Liver (tissue), 9 donors: ENCODE results near the gene UBR3. TPM values are rescaled to one million over a fixed set of nuclear protein-coding genes. Genes with fewer than 3 reads are reported as not detected.
A peak's percentile ranks its signal among the peaks of the same experiment; 100 is the strongest.

ENCODE experiments used
- DNase-seq: peaks from one replicate; pipeline ENCODE4 v3.0.0-alpha.2; 2017; ENCODE audit warnings: low spot score
- H3K27ac ChIP-seq, 2 donors: one replicate each; pipeline ENCODE4 v1.7.0; 2013; ENCODE audit warnings: inconsistent platforms in 2 of 2, low read length in 2 of 2, control low read depth in 1 of 2, low read depth in 1 of 2, mild to moderate bottlenecking in 1 of 2
- H3K27me3 ChIP-seq, 4 donors: one replicate each; pipeline versions ENCODE4 v1.6.1 to v1.7.0; 2013; ENCODE audit warnings: low read length in 3 of 4, inconsistent platforms in 1 of 4, mild to moderate bottlenecking in 1 of 4, moderate library complexity in 1 of 4; ENCODE audit not compliant: control insufficient read depth in 4 of 4, insufficient read depth in 4 of 4
- H3K36me3 ChIP-seq, 4 donors: one replicate each; pipeline versions ENCODE4 v1.6.1 to v1.7.0; 2013; ENCODE audit warnings: low read length in 3 of 4, mild to moderate bottlenecking in 3 of 4, low read depth in 1 of 4, moderate library complexity in 1 of 4; ENCODE audit not compliant: control insufficient read depth in 4 of 4, insufficient read depth in 3 of 4
- H3K4me1 ChIP-seq, 4 donors: one replicate each; pipeline versions ENCODE4 v1.6.1 to v1.7.0; 2013; ENCODE audit warnings: low read length in 3 of 4, mild to moderate bottlenecking in 3 of 4, moderate library complexity in 1 of 4; ENCODE audit not compliant: control insufficient read depth in 4 of 4, insufficient read depth in 4 of 4
- H3K4me3 ChIP-seq, 3 donors: one replicate each; pipeline versions ENCODE4 v1.6.1 to v1.7.0; 2013; ENCODE audit warnings: low read length in 3 of 3, control low read depth in 1 of 3, low read depth in 1 of 3, mild to moderate bottlenecking in 1 of 3
- H3K9ac ChIP-seq, 2 donors: one replicate each; pipeline ENCODE4 v1.7.0; 2013; ENCODE audit warnings: low read length in 2 of 2, mild to moderate bottlenecking in 2 of 2, moderate library complexity in 2 of 2, control low read depth in 1 of 2, low read depth in 1 of 2
- H3K9me3 ChIP-seq, 4 donors: one replicate each; pipeline versions ENCODE4 v1.6.1 to v1.7.0; 2013; ENCODE audit warnings: low read length in 3 of 4; ENCODE audit not compliant: control insufficient read depth in 4 of 4
- FOXA1 ChIP-seq: IDR thresholded peaks from 2 replicates; pipeline ENCODE4 v1.6.1; 2016; ENCODE audit warnings: antibody characterized with exemption
- FOXA2 ChIP-seq: IDR thresholded peaks from 2 replicates; pipeline ENCODE4 v1.6.1; 2016; ENCODE audit warnings: antibody characterized with exemption
- HNF4G ChIP-seq: IDR thresholded peaks from 2 replicates; pipeline ENCODE4 v1.6.1; 2016; ENCODE audit warnings: antibody characterized with exemption
- RAD21 ChIP-seq, 2 donors: IDR thresholded peaks; 2 replicates each; pipeline ENCODE4 v1.6.1; 2016; ENCODE audit warnings: antibody characterized with exemption in 2 of 2, mild to moderate bottlenecking in 2 of 2
- SP1 ChIP-seq: IDR thresholded peaks from 2 replicates; pipeline ENCODE4 v1.6.1; 2018; ENCODE audit warnings: antibody characterized with exemption, mild to moderate bottlenecking
- YY1 ChIP-seq: IDR thresholded peaks from 2 replicates; pipeline ENCODE4 v1.6.1; 2016; ENCODE audit warnings: antibody characterized with exemption, mild to moderate bottlenecking
- WGBS: extraction: QIAGEN DNeasy Blood & Tissue Kit; methylation state at CpG from one replicate; pipeline ENCODE4 v1.1.7; 2013; 5-methylcytosine and 5-hydroxymethylcytosine counted together
- polyA plus RNA-seq, 2 donors: library from polyadenylated mRNA; stranded (reverse) in 1 of 2; unstranded in 1 of 2; fragments of 200-250 nt in 1 of 2; fragments of >200 nt in 1 of 2; fragmentation: Nextera tagmentation in 1 of 2; extraction: Ambion mirVana in 1 of 2; gene quantifications; one replicate each; pipeline versions ENCODE4 v1.2.1 to v1.2.3, GENCODE V29; 2013 to 2015
- total RNA-seq, 2 donors: library from RNA; depleted of rRNA; stranded (reverse); fragments of >200 nt; gene quantifications; one replicate each; pipeline ENCODE4 v1.2.3, GENCODE V29; 2014
- TF ChIP-seq, protein P1 (sequence below): fragments of 150-350 bp; IDR thresholded peaks from 2 replicates; pipeline ENCODE4 v1.5.1; 2017; ENCODE audit warnings: improper control_type of control experiment, low read depth, low read length; ENCODE audit not compliant: missing input control
- TF ChIP-seq, protein P2 (sequence below): IDR thresholded peaks from 2 replicates; pipeline ENCODE4 v1.6.1; 2016; ENCODE audit warnings: antibody characterized with exemption, mild to moderate bottlenecking
- TF ChIP-seq, protein P3 (sequence below): IDR thresholded peaks from 2 replicates; pipeline ENCODE4 v1.6.1; 2016; ENCODE audit warnings: antibody characterized with exemption
- TF ChIP-seq, protein P4 (sequence below): IDR thresholded peaks from 2 replicates; pipeline ENCODE4 v1.6.1; 2016; ENCODE audit warnings: antibody characterized with exemption
- donor health status: healthy.
- donor health status: healthy.
- donor health status: healthy.
- donor health status: healthy.
- donor health status: healthy.

Gene UBR3
- total and polyA plus RNA-seq, 4 donors: 8.5 to 69.4 (median 28.4) TPM

DNA sequence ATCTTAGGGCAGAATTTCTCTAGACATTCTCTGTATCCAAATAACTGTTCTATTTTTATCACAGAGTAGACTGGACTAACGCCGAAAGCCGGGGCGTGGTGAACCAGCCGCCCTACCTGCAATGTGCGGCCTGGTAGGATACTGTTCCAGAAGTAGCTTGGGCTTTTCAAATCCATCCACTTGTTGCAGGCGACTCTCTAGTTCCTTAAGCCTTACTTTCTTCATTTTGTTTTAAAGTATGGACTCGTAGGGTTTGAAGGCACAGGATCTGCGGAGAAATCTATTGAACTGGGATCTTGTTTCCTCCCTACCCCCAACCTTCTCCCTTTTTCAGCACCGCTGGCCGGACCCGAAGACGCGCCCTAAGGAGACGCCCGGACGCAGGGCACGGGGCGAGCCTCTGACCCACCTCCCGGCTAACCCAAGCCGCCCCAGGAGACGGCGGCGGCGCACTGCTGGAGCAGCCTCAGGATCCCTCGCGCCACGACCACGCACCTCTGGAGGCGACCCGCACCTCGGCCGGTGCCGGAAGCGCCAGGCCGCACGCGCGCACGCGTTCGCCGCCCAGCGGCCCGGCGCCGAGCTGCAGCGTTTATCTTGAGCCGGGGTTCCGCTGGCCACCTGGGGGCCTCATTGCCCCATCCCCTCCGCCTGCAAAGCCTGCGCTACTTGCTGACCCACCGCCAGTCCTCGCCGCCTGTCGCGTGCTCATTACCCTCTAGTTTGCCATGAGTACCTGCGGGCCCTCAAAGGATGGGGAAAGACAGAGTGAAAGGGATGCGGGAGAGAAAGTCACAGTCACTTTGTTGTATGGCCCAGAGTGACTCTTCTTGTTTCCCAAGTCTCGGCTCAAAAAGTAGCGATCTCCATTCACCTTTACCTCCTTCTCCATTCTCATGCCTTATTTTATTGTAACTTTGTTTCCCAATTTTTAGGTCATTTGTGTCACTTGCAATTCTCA is 2.6 kb upstream of the UBR3 start, which contains the start of gene METTL5:
TSS of gene METTL5 (minus strand) at position 533 of the 961 bp plus-strand sequence. CDS start at position 225, 308 bp downstream.
- Histone ChIP-seq H3K4me3 (peak within 1 kb of the TSS; percentile 82 to 85 (median 83)), H3K27ac (peak within 1 kb of the TSS; percentile 68 to 78), H3K27me3 (no peaks in the 10 kb centered on the region), H3K9ac (peak within 1 kb of the TSS; percentile 73 to 86), H3K9me3 (no peaks in the 10 kb centered on the region), H3K4me1 (peaks cover 7 to 38% (median 27%) of the 10 kb centered on the region in 4 donors), H3K36me3 (peaks cover 0 to 3% (median 0%) of the 10 kb centered on the region in 4 donors)
- WGBS: 2% methylated on average over 61 of the region's 61 CpGs
- DNase-seq: peak; percentile 91
- TF ChIP-seq, protein P1, sequence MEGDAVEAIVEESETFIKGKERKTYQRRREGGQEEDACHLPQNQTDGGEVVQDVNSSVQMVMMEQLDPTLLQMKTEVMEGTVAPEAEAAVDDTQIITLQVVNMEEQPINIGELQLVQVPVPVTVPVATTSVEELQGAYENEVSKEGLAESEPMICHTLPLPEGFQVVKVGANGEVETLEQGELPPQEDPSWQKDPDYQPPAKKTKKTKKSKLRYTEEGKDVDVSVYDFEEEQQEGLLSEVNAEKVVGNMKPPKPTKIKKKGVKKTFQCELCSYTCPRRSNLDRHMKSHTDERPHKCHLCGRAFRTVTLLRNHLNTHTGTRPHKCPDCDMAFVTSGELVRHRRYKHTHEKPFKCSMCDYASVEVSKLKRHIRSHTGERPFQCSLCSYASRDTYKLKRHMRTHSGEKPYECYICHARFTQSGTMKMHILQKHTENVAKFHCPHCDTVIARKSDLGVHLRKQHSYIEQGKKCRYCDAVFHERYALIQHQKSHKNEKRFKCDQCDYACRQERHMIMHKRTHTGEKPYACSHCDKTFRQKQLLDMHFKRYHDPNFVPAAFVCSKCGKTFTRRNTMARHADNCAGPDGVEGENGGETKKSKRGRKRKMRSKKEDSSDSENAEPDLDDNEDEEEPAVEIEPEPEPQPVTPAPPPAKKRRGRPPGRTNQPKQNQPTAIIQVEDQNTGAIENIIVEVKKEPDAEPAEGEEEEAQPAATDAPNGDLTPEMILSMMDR: peak; percentile 94
- TF ChIP-seq, protein P2, sequence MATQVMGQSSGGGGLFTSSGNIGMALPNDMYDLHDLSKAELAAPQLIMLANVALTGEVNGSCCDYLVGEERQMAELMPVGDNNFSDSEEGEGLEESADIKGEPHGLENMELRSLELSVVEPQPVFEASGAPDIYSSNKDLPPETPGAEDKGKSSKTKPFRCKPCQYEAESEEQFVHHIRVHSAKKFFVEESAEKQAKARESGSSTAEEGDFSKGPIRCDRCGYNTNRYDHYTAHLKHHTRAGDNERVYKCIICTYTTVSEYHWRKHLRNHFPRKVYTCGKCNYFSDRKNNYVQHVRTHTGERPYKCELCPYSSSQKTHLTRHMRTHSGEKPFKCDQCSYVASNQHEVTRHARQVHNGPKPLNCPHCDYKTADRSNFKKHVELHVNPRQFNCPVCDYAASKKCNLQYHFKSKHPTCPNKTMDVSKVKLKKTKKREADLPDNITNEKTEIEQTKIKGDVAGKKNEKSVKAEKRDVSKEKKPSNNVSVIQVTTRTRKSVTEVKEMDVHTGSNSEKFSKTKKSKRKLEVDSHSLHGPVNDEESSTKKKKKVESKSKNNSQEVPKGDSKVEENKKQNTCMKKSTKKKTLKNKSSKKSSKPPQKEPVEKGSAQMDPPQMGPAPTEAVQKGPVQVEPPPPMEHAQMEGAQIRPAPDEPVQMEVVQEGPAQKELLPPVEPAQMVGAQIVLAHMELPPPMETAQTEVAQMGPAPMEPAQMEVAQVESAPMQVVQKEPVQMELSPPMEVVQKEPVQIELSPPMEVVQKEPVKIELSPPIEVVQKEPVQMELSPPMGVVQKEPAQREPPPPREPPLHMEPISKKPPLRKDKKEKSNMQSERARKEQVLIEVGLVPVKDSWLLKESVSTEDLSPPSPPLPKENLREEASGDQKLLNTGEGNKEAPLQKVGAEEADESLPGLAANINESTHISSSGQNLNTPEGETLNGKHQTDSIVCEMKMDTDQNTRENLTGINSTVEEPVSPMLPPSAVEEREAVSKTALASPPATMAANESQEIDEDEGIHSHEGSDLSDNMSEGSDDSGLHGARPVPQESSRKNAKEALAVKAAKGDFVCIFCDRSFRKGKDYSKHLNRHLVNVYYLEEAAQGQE: peak; percentile 96
- peak; percentile 76 to 79 for TF ChIP-seq RAD21 (IDR thresholded peaks at IDR 0.05)
- TF ChIP-seq FOXA2: no peak

DNA sequence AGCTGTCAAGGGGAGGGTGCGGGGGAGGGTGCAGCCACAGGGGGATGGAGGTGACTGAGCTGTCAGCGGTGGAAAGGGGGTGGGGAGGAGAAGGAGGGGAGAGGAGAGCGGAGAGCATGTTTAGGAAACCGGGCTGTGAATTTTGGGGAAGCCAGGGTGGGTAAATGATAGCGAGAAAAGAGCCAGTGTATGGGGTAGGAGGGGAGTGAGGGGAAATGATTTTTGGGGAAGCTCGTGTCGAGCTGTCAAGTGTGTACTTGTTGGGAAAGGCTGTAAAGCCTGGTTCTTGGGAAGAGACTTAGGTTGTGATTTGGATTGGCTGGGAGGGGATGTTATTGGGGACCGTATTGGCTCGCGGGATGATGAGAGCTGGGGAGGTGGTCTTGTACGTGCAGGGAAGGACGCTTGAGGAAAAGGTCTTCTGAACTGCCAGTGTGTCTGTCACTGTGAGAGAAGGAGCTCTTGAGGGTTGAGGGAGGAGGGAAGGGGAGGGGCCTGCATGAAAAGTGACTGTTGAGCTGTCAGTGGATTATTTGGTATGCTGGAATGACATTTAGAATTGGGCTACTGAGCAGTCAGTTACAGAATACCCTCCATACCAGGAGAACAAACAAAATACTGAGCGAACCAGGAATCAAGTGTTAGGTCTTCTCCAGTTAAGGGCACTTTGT is 1.0 kb downstream of the UBR3 start:
- H3K27me3 ChIP-seq: no peaks in the 10 kb centered on the region

More for the DNA sequence above, 1.0 kb downstream of the UBR3 start:
- WGBS: under 1% methylated on average over 13 of the region's 13 CpGs
- DNase-seq: peak; percentile 56
- H3K27ac ChIP-seq: peak overlapping the region; percentile 83 to 87
- peak overlapping the region; percentile 89 to 98 (median 93) for H3K4me3 ChIP-seq
- TF ChIP-seq HNF4G (no peak), FOXA1 (no peak), YY1 (no peak), SP1 (peak; percentile 10), RAD21 (IDR thresholded peaks at IDR 0.05) (peak in 1 of 2 donors; percentile 31)
- TF ChIP-seq, protein P2: peak; percentile 17
- TF ChIP-seq, protein P3, sequence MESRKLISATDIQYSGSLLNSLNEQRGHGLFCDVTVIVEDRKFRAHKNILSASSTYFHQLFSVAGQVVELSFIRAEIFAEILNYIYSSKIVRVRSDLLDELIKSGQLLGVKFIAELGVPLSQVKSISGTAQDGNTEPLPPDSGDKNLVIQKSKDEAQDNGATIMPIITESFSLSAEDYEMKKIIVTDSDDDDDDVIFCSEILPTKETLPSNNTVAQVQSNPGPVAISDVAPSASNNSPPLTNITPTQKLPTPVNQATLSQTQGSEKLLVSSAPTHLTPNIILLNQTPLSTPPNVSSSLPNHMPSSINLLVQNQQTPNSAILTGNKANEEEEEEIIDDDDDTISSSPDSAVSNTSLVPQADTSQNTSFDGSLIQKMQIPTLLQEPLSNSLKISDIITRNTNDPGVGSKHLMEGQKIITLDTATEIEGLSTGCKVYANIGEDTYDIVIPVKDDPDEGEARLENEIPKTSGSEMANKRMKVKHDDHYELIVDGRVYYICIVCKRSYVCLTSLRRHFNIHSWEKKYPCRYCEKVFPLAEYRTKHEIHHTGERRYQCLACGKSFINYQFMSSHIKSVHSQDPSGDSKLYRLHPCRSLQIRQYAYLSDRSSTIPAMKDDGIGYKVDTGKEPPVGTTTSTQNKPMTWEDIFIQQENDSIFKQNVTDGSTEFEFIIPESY: peak; percentile 30
- TF ChIP-seq, protein P4, sequence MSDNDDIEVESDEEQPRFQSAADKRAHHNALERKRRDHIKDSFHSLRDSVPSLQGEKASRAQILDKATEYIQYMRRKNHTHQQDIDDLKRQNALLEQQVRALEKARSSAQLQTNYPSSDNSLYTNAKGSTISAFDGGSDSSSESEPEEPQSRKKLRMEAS: peak; percentile 15
- peak overlapping the region; percentile 52 to 65 for H3K9ac ChIP-seq
- no peaks in the 10 kb centered on the region for H3K36me3 ChIP-seq
- no peaks in the 10 kb centered on the region for H3K9me3 ChIP-seq
- peaks cover 11 to 38% (median 24%) of the 10 kb centered on the region in 4 donors for H3K4me1 ChIP-seq
